Upper lobe of left lung (tissue), 6 donors: ENCODE measurements around the gene FILIP1L. TPM values are rescaled to one million over a fixed set of nuclear protein-coding genes. Genes with fewer than 3 reads are reported as not detected.

ENCODE experiments used
- ATAC-seq, 2 donors: fragments of 200-7000 bp; cut with Tn5 transposase; one replicate each; pipeline ENCODE4 v1.9.1; 2022; ENCODE audit warnings: mild to moderate bottlenecking in 2 of 2, moderate library complexity in 2 of 2; ENCODE audit not compliant: low FRiP score in 2 of 2
- DNase-seq, 2 donors: peaks; one replicate each; pipeline ENCODE4 v3.0.0-alpha.2; 2019 to 2020
- H3K27ac ChIP-seq, 4 donors: fragments of 200-600 bp; sonication (generic); one replicate each; pipeline ENCODE4 v1.5.1; 2016 to 2019
- H3K27me3 ChIP-seq, 4 donors: fragments of 200-600 bp; sonication (generic); one replicate each; pipeline ENCODE4 v1.5.1; 2017 to 2019
- H3K36me3 ChIP-seq, 4 donors: fragments of 200-600 bp; sonication (generic); one replicate each; pipeline ENCODE4 v1.5.1; 2016 to 2019
- H3K4me1 ChIP-seq, 4 donors: fragments of 200-600 bp; sonication (generic); one replicate each; pipeline ENCODE4 v1.5.1; 2018 to 2019
- H3K4me3 ChIP-seq, 4 donors: fragments of 200-600 bp; sonication (generic); one replicate each; pipeline ENCODE4 v1.5.1; 2017 to 2019; ENCODE audit warnings: mild to moderate bottlenecking in 2 of 4, moderate library complexity in 1 of 4
- H3K9me3 ChIP-seq, 4 donors: fragments of 200-600 bp; sonication (generic); one replicate each; pipeline ENCODE4 v1.5.1; 2018 to 2019
- EP300 ChIP-seq, 4 donors: sonication (generic); formaldehyde crosslinking; IDR thresholded peaks; one replicate each; pipeline ENCODE4 v1.5.1; 2017; ENCODE audit warnings: antibody characterized with exemption in 4 of 4, control low read depth in 2 of 4
- POLR2A ChIP-seq, 4 donors: fragments of 450-650 bp; IDR thresholded peaks; one replicate each; pipeline ENCODE4 v1.5.1; 2016 to 2017; ENCODE audit warnings: antibody characterized with exemption in 4 of 4, mild to moderate bottlenecking in 2 of 4
- POLR2AphosphoS5 ChIP-seq, 2 donors: sonication (generic); formaldehyde crosslinking; IDR thresholded peaks; one replicate each; pipeline ENCODE4 v1.5.1; 2017; ENCODE audit warnings: antibody characterized with exemption in 2 of 2
- WGBS, 2 donors: methylation state at CpG; one replicate each; pipeline ENCODE4 v1.1.5; 2017 to 2018; 5-methylcytosine and 5-hydroxymethylcytosine counted together
- total RNA-seq, 6 donors: library from RNA; depleted of rRNA in 4 of 6; stranded (reverse); fragments of >200 nt in 4 of 6; gene quantifications; one replicate each; pipeline versions ENCODE4 v1.1.0 to v1.2.1, GENCODE V29; 2016 to 2021
- TF ChIP-seq, protein P1 (sequence below), 6 experiments: fragments of 450-650 bp in 4 of 6; fragments of 200-600 bp in 2 of 6; sonication (generic) in 2 of 6; IDR thresholded peaks; one replicate each; pipeline ENCODE4 v1.5.1; 2016 to 2019; ENCODE audit warnings: antibody characterized with exemption in 6 of 6
- donor health status: DM: no; HTN: no; CAD: no; lungs with moderate emphysema.
- donor health status: DM: no; HTN: yes; CAD: no; lungs with severe emphysema.

The FILIP1L gene
- total RNA-seq, 6 donors from 2014 or later = 19.4 to 38.2 (median 25.9) TPM

DNA sequence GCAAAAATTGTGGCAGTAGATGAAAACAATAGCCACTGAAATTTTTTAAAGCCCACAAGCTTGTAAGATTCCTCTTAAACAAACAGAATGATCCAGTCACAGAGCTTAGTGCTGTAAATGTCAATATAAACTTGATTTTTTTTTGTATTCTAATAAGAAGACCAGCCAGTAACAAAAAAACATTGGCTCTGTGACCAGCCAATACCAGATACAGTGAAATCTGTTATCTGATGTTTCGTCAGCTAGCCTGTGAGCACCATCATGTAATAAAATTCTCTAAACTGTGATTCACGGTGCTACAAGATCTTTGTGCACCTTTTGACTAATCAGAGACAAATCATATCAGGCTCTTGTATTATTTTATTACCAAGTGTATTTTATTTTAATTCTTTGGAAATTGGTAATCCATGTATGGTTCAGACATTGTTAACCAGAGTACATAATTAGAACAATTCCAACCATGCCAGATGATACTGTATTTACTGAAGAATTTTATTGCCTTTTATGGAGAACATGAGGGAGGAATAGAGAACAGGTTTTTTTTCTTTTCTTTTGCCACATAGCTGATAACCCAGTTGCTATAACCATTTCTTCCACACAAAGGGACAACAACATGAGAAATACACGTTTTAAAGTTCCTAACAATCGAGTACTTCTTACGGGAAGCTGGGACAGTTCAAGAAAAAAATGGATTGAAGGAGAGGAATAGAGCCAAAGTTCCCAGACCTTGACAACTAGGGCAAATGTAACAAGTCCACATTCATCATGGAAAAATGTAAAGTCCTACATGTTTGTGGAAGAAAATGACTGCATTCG lies 71.9 kb downstream of the FILIP1L start:
- Histone ChIP-seq H3K9me3 (no peaks in the 10 kb centered on the region), H3K27me3 (no peaks in the 10 kb centered on the region), H3K27ac (peak overlapping the region; percentile 68 to 80 (median 76)), H3K36me3 (no peaks in the 10 kb centered on the region), H3K4me3 (no peak overlapping the region), H3K4me1 (peaks cover 21 to 42% (median 40%) of the 10 kb centered on the region in 4 donors)
- ATAC-seq = peak in 1 of 2 donors; percentile 67
- WGBS, 2 donors = 77 to 81% methylated on average over 6 of the region's 6 CpGs
- TF ChIP-seq POLR2AphosphoS5 (IDR thresholded peaks at IDR 0.05) (no peak), EP300 (IDR thresholded peaks at IDR 0.05) (no peak), POLR2A (IDR thresholded peaks at IDR 0.05) (no peak)
- TF ChIP-seq, protein P1, sequence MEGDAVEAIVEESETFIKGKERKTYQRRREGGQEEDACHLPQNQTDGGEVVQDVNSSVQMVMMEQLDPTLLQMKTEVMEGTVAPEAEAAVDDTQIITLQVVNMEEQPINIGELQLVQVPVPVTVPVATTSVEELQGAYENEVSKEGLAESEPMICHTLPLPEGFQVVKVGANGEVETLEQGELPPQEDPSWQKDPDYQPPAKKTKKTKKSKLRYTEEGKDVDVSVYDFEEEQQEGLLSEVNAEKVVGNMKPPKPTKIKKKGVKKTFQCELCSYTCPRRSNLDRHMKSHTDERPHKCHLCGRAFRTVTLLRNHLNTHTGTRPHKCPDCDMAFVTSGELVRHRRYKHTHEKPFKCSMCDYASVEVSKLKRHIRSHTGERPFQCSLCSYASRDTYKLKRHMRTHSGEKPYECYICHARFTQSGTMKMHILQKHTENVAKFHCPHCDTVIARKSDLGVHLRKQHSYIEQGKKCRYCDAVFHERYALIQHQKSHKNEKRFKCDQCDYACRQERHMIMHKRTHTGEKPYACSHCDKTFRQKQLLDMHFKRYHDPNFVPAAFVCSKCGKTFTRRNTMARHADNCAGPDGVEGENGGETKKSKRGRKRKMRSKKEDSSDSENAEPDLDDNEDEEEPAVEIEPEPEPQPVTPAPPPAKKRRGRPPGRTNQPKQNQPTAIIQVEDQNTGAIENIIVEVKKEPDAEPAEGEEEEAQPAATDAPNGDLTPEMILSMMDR (IDR thresholded peaks at IDR 0.05) = no peak
- DNase-seq = no peak

DNA sequence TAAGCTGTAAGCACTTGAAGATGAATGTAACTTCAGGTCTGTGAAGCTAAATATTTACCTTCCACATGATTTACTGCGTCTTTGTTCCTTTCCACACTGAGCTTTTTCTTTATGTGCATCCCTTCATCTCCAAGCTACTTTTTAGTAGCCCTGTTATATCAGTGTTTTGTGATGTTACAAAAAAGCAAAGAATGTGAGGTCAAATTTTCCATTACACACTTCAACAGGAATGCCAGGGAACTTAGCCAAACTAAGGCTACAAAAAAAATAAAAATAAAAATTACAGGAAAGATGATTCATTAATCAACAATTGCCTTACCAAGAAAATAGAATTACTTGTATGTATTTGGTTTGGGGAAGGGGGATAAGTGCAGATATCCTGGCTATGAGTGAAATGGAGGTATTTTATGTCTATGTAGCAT lies 73.0 kb downstream of the FILIP1L start:
- WGBS, 2 donors = 46 to 62% methylated on average over 1 of the region's 1 CpG
- peak in 1 of 2 donors; percentile 63 for ATAC-seq
- H3K36me3 ChIP-seq = no peaks in the 10 kb centered on the region
- no peak overlapping the region for H3K4me3 ChIP-seq
- peaks cover 12 to 34% (median 31%) of the 10 kb centered on the region in 4 donors for H3K4me1 ChIP-seq
- no peak for DNase-seq
- peak overlapping the region; percentile 68 to 80 (median 76) for H3K27ac ChIP-seq
- no peaks in the 10 kb centered on the region for H3K27me3 ChIP-seq
- no peaks in the 10 kb centered on the region for H3K9me3 ChIP-seq
- TF ChIP-seq POLR2A (IDR thresholded peaks at IDR 0.05) (no peak), EP300 (IDR thresholded peaks at IDR 0.05) (peak in 2 of 4 donors; percentile 65 to 78), POLR2AphosphoS5 (IDR thresholded peaks at IDR 0.05) (peak in 1 of 2 donors; percentile 39)

- Histone ChIP-seq H3K36me3 (no peaks in the 10 kb centered on the region), H3K27me3 (no peaks in the 10 kb centered on the region), H3K27ac (peak overlapping the region; percentile 68 to 80 (median 76)), H3K4me1 (peaks cover 8 to 29% (median 27%) of the 10 kb centered on the region in 4 donors), H3K4me3 (no peak overlapping the region), H3K9me3 (no peaks in the 10 kb centered on the region)
- TF ChIP-seq POLR2AphosphoS5 (IDR thresholded peaks at IDR 0.05) (peak; percentile 76 to 88), EP300 (IDR thresholded peaks at IDR 0.05) (peak in 3 of 4 donors; percentile 59 to 96 (median 92)), POLR2A (IDR thresholded peaks at IDR 0.05) (no peak)
- peak; percentile 41 to 75 for ATAC-seq
- no peak for DNase-seq
- WGBS, 2 donors = 57 to 67% methylated on average over 3 of the region's 3 CpGs
Observed at GRCh38 chr3:100040451-100041225, 73.7 kb downstream of the FILIP1L start.

DNA sequence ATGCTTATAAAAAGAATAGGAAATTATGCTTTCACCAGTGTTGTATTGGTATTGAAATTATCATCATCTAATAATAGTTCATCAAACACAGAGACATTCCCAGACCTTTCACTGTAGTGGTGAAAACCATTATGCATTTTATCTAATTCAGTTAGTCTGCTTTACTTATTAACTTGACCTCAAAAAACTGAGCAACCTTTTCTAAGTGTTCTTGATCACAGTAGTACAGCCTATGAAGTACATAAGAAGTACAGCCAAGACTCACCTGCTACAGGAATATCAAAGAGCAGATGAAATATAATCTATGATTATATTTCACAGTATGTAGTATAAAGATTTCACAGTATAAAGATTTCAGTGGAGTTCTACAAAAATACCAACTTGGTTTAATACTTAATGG lies 75.2 kb downstream of the FILIP1L start:
- Histone ChIP-seq H3K4me1 (peaks cover 8 to 28% (median 23%) of the 10 kb centered on the region in 4 donors), H3K4me3 (no peak overlapping the region), H3K9me3 (no peaks in the 10 kb centered on the region), H3K27me3 (no peaks in the 10 kb centered on the region), H3K36me3 (no peaks in the 10 kb centered on the region), H3K27ac (peak overlapping the region in 1 of 4 donors; percentile 6)
- DNase-seq = no peak
- no peak for ATAC-seq
- TF ChIP-seq, protein P1 (IDR thresholded peaks at IDR 0.05) = no peak
- no peak for TF ChIP-seq POLR2A (IDR thresholded peaks at IDR 0.05)
- no peak for TF ChIP-seq POLR2AphosphoS5 (IDR thresholded peaks at IDR 0.05)
- no peak for TF ChIP-seq EP300 (IDR thresholded peaks at IDR 0.05)

GRCh38 chr3:100033903-100034471 lies 80.3 kb downstream of the FILIP1L start:
- Histone ChIP-seq H3K27ac (no peak overlapping the region), H3K9me3 (no peaks in the 10 kb centered on the region), H3K27me3 (no peaks in the 10 kb centered on the region), H3K4me1 (no peaks in the 10 kb centered on the region), H3K36me3 (no peaks in the 10 kb centered on the region), H3K4me3 (no peak overlapping the region)
- 98 to 99% methylated on average over 3 of the region's 3 CpGs for WGBS, 2 donors
- DNase-seq (no peak), ATAC-seq (no peak)
- TF ChIP-seq EP300 (IDR thresholded peaks at IDR 0.05) (no peak), POLR2A (IDR thresholded peaks at IDR 0.05) (no peak), POLR2AphosphoS5 (IDR thresholded peaks at IDR 0.05) (no peak)
- TF ChIP-seq, protein P1 (IDR thresholded peaks at IDR 0.05) = no peak
